ENCODE measurements around the gene EVI2B. TPM values are rescaled to one million over a fixed set of nuclear protein-coding genes. Genes with fewer than 3 reads are reported as not detected.
A peak's percentile ranks its signal among the peaks of the same experiment; 100 is the strongest.
"Not testable (repeated sequence)": the region's sequence is repeated elsewhere in the genome, so short reads cannot be mapped to it uniquely, and the experiment has no call there.

Gene EVI2B
- polyA plus RNA-seq, 2 of the 4 experiments (the other 2 are of a cell fraction): 0.04 TPM; not detected in 1

GRCh38 chr17:31355935-31356334 is 42.1 kb upstream of the EVI2B start:
- no peak overlapping the region for H3K4me3 ChIP-seq
- no peak overlapping the region for H3K27ac ChIP-seq
- TF ChIP-seq HDAC2 (IDR thresholded peaks at IDR 0.05) (no peak), POLR2A (IDR thresholded peaks at IDR 0.05; ENCODE audit: low read length) (no peak), MAFK (IDR thresholded peaks at IDR 0.05; ENCODE audit: partially characterized antibody) (peak; percentile 64), PHF8 (IDR thresholded peaks at IDR 0.05; ENCODE audit: borderline replicate concordance, low read depth) (no peak), RNF2 (IDR thresholded peaks at IDR 0.05; ENCODE audit: borderline replicate concordance, low read depth) (no peak)
- TF ChIP-seq, protein P1, sequence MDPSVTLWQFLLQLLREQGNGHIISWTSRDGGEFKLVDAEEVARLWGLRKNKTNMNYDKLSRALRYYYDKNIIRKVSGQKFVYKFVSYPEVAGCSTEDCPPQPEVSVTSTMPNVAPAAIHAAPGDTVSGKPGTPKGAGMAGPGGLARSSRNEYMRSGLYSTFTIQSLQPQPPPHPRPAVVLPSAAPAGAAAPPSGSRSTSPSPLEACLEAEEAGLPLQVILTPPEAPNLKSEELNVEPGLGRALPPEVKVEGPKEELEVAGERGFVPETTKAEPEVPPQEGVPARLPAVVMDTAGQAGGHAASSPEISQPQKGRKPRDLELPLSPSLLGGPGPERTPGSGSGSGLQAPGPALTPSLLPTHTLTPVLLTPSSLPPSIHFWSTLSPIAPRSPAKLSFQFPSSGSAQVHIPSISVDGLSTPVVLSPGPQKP (IDR thresholded peaks at IDR 0.05; ENCODE audit: low read depth, low read length): no peak
- peaks cover 10% of the 10 kb centered on the region; the same call in 2 of the 3 replicates for H3K4me1 ChIP-seq
- ChIA-PET CTCF (interaction anchor here (0.8 to 1.6 kb wide), 4 partner anchors 8 to 487 kb away, joined by 3 to 5 read pairs (median 4); no protein-coding TSS in a partner anchor), POLR2A (no interaction called here)
- DNase-seq (ENCODE audit: low read depth in 1 of 2, low spot score in 1 of 2) (no peak), FAIRE-seq (peak; percentile 46), ATAC-seq (no peak)
- no peak overlapping the region for H3K4me2 ChIP-seq
- WGBS (ENCODE audit: missing lambda C conversion rate): 83% methylated on average over 1 of the region's 1 CpG
- no peaks in the 10 kb centered on the region for H3K9me3 ChIP-seq

DNA sequence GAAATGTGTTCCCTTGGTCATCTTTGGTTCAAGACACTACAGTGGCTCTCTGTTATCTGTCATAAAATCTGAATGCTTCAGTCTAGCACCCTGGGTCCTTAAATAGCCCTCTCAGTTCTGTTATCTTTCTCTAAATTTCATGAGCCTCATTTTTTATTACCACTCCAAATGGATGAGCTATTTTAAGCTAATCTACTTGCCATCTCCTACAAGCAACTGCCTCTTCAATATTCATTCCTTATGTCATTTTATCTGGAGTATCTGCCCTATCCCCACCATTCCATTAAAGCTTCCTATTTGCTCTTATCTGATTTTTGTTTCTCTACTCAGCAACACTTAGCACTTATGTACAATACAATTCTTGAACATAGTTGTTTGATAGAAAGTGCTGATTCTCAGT is 35.6 kb upstream of the EVI2B start:
- no peak for ATAC-seq
- TF ChIP-seq RAD21 (conservative IDR thresholded peaks at IDR 0.05 in 1 of 2, IDR thresholded peaks at IDR 0.05 in 1 of 2) (no peak), RARB (CRISPR knock-in tag; IDR thresholded peaks at IDR 0.05) (no peak), NR3C1 (IDR thresholded peaks at IDR 0.05) (no peak), KDM1A (IDR thresholded peaks at IDR 0.05; ENCODE audit: low read depth) (no peak), NFE2L2 (conservative IDR thresholded peaks at IDR 0.05; ENCODE audit: low read length) (no peak), MAFK (IDR thresholded peaks at IDR 0.05; ENCODE audit: partially characterized antibody) (no peak)
- TF ChIP-seq, protein P2, sequence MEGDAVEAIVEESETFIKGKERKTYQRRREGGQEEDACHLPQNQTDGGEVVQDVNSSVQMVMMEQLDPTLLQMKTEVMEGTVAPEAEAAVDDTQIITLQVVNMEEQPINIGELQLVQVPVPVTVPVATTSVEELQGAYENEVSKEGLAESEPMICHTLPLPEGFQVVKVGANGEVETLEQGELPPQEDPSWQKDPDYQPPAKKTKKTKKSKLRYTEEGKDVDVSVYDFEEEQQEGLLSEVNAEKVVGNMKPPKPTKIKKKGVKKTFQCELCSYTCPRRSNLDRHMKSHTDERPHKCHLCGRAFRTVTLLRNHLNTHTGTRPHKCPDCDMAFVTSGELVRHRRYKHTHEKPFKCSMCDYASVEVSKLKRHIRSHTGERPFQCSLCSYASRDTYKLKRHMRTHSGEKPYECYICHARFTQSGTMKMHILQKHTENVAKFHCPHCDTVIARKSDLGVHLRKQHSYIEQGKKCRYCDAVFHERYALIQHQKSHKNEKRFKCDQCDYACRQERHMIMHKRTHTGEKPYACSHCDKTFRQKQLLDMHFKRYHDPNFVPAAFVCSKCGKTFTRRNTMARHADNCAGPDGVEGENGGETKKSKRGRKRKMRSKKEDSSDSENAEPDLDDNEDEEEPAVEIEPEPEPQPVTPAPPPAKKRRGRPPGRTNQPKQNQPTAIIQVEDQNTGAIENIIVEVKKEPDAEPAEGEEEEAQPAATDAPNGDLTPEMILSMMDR (IDR thresholded peaks at IDR 0.05): no peak
- TF ChIP-seq, protein P1 (IDR thresholded peaks at IDR 0.05; ENCODE audit: low read depth, low read length): no peak
- H3K4me1 ChIP-seq: no peaks in the 10 kb centered on the region
- ChIA-PET POLR2A (no interaction called here), CTCF (no interaction called here)
- no peak overlapping the region for H3K27ac ChIP-seq
- no peak overlapping the region for H3K4me3 ChIP-seq
- no peak overlapping the region for H3K4me2 ChIP-seq
- no peak for FAIRE-seq
- no peak for DNase-seq (ENCODE audit: low read depth in 1 of 2, low spot score in 1 of 2)
- H3K9me3 ChIP-seq: no peaks in the 10 kb centered on the region

DNA sequence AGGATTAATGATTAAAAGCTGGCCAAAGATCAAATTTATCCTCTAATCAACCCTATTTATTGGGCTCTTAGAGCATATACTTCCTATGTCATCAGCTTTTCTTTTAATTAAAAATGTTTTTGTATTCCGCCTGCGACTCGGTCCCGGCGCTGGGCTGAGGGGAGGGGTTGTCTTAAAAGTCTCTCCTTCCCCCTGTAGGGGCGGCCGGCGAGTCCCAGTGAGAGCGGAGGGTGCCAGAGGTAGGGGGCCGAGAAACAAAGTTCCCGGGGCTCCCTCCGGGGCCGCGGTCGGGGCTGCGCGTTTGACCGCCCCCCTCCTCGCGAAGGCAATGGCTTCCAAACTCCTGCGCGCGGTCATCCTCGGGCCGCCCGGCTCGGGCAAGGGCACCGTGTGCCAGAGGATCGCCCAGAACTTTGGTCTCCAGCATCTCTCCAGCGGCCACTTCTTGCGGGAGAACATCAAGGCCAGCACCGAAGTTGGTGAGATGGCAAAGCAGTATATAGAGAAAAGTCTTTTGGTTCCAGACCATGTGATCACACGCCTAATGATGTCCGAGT is 31.4 kb upstream of the EVI2B start:
- POLR2A ChIA-PET; H3K27ac ChIP-seq; FAIRE-seq; CTCF ChIA-PET; H3K9me3 ChIP-seq; H3K4me1 ChIP-seq; H3K4me3 ChIP-seq; DNase-seq (ENCODE audit: low read depth in 1 of 2, low spot score in 1 of 2); H3K4me2 ChIP-seq: not testable (repeated sequence)
- ATAC-seq: peak in 1 of 2 experiments; percentile 77; a peak in 5 of 6 replicates
- WGBS (ENCODE audit: missing lambda C conversion rate): 89% methylated on average over 16 of the region's 34 CpGs

GRCh38 chr17:31339906-31340661 is 26.2 kb upstream of the EVI2B start:
- ATAC-seq: no peak; a peak in 1 of 6 replicates
- no peaks in the 10 kb centered on the region for H3K9me3 ChIP-seq
- no peak for DNase-seq (ENCODE audit: low read depth in 1 of 2, low spot score in 1 of 2)

More at GRCh38 chr17:31339906-31340661, 26.2 kb upstream of the EVI2B start:
- no peak overlapping the region for H3K4me3 ChIP-seq
- H3K4me2 ChIP-seq: no peak overlapping the region
- no peak overlapping the region for H3K27ac ChIP-seq
- POLR2A ChIA-PET: no interaction called here
- FAIRE-seq: peak; percentile 88
- no peaks in the 10 kb centered on the region for H3K4me1 ChIP-seq
- TF ChIP-seq HOXB13 (CRISPR knock-in tag; IDR thresholded peaks at IDR 0.05; ENCODE audit: low read depth) (no peak), PHF8 (IDR thresholded peaks at IDR 0.05; ENCODE audit: borderline replicate concordance, low read depth) (0 out of 2 replicates have a peak, but pooled peaks have one; percentile 18), RARB (CRISPR knock-in tag; IDR thresholded peaks at IDR 0.05) (no peak), RNF2 (IDR thresholded peaks at IDR 0.05; ENCODE audit: borderline replicate concordance, low read depth) (no peak)
- CTCF ChIA-PET: interaction anchor here (0.6 to 1.5 kb wide), 7 partner anchors 33 to 1000 kb away, joined by 3 read pairs; no protein-coding TSS in a partner anchor
- WGBS (ENCODE audit: missing lambda C conversion rate): 87% methylated on average over 6 of the region's 6 CpGs
